Activated T-cell treated with anti-CD3 and anti-CD28 coated beads, Interleukin-2, amount 50 U/mL, for 1 hour (primary cell): ENCODE results near the gene RABL2B.

Experiments
- DNase-seq: peaks from one replicate; pipeline ENCODE4 v3.0.0-alpha.2; 2020

RABL2B gene

DNA sequence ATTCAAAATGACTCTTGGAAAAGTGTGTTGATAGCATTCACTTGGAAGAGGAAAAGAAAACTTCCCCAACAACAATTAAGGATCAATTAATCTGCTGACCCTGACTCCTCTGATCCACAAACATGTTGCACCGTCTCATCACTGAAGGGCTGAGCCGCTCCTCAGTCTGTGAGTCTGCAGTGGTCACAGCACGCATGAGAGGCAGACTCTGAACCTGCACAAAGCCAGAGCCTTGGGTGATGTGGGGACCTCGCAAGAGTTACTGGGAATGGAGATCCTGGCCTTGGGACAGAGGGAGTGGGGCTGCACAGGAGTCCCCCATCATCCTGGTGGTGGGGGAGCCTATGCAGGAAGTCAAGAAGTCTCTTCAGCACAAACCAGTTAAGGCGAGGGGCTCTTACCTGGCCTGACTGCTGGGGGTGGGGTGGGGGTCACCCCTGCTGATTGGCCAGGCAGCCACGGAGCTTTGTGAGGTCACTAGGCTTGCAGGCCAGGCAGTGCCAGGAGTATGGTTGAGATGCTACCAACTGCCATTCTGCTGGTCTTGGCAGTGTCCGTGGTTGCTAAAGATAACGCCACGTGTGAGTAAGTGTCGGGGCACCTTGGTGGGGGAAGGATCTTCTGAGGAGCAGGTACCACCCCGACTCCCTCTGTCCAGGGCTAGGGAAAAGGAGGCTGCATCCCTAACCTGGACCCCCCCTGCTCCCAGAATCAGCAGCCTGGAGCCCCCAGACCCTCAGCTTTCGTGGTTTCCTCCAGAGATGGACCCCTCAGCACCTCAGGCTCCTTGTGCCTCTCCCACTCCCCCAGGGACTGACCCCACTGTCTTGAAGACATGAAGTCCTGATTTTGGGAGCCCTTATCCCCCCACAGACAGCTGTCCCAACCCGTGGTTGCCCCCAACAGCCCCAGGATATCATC, 45.4 kb downstream of the RABL2B start, which contains the start of gene ACR:
TSS of gene ACR (plus strand) at position 477 of the 921 bp plus-strand sequence. CDS start at position 509, 32 bp downstream.
- peak; percentile 8 for DNase-seq

DNA sequence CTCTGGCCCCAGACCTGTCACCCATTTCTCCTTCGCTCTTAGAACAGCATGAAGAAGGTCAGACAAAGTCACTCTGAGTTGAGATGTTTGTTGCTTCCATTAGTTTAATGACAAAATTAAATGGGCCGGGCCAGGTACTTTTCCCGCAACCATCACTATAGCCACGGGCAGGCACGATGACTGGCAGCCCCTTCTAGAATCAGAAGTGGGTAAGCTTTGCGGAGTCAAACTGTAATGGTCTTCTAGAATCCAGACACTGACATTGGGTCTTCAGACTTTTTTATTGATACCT, 47.8 kb downstream of the RABL2B start:
- DNase-seq, result no peak

DNA sequence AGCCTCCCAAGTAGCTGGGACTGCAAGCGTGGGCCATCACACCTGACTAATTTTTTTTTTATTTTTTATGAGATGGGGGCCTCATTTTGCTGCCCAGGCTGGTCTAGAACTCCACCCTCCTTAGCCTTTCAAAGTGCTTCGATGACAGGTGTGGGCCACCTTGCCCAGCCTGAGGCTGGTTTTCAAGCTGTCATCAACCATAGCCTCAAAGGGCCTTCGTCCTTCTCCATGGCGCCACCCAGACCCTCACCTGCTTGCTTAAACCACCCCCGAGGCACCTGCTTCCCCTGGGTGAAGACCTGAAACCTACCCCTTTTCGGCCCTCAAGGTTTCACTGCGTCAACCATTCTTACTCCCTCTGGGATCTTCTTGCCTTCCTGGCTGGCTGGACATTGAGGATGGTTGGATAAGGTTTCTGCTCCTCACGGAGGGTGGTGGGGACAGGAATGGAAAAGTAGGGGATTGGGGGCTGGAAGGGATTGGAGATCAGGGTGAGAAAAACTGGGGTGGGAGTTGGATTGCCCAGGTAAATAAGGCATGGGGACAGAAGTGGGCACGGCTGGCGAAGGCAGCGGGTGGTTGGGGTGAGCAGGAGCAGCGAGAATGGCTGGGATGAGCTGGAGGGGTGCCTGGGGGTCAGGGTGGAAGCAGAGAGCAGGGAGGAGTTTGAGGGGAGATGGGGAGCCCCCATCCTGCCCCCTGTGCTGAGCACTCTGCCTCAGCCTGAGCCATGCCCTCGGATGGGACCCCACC, 48.3 kb downstream of the RABL2B start:
- DNase-seq, result peak; percentile 2

DNA sequence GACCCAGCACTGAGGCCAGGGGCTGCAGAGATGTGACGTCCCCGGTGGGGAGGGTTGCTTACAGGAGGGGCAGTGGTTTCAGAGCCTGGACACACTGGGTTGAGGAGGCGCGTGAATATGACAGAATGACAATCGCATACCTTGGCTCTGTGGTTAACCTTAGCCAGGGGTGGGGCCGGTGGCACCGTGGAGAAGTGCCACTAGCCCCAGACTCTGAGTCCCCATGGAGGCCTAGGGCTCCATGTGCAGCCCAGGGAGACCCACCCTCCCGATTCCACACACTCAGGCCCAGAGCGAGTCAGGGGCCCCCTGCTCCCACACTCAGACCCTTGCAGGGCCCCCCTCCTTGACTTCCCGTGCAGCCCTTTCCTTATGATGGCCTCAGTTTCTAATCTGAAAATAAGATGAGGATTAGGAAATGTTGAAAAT, 49.1 kb downstream of the RABL2B start:
- DNase-seq, result peak; percentile 7

DNA sequence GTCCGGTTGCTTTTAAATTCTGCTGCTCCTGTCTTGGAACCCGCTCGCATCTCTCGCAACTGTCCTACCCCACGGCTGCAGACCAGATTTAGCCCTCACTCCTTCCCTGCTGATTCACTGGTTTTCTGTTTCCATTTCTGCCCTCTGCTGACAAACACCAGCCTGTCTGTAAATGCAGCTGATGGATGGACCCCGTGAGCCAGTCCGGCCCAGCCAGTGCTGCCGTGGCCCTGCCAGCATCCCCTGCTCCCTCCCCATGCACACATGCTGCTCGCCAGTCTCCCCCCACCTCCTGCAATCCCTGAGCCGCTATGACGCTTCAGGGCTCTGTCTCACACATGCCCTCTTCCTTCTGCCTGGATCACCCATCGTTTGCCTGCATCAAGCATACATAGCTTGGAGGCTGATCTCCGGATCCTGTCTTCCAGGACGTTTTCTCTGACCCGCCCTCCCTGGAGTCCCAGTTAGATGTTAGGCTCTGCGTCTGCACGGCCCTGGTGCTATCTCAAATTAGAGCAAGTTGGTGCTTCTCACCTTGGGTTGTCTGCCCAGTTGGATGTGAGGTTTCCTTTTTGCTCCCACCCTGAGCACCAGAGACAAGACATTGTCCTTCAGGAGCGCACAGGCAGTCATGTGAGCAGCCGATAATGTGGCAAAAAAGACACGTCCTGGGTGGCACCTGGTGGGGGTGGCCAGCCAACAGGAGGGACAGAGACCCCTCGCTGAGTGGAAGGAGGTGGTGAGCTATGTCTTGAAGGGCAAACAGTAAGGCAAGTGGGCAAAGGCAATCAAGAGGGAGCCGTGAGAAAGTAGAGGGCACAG, 49.7 kb downstream of the RABL2B start:
- peak; percentile 9 for DNase-seq

DNA sequence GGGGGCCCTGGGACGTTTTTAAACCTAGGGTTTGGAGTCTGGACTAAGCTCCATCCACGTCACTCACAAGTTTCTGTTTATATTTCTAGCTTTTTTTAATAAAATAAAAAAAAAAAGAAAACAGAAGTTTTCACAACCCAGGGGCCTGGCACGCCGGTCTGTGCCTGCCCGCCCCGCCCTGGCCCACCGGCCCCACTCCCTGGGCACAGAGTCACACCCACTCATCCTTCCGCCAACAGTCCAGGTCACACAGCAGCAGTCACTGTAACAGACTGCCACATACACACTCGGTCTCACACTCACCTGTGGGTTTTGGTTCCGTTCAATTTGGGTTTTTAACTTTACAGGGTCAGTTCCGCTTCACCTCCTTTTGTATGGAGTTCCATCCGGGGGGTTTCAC, 50.8 kb downstream of the RABL2B start:
- DNase-seq, result peak; percentile 8

DNA sequence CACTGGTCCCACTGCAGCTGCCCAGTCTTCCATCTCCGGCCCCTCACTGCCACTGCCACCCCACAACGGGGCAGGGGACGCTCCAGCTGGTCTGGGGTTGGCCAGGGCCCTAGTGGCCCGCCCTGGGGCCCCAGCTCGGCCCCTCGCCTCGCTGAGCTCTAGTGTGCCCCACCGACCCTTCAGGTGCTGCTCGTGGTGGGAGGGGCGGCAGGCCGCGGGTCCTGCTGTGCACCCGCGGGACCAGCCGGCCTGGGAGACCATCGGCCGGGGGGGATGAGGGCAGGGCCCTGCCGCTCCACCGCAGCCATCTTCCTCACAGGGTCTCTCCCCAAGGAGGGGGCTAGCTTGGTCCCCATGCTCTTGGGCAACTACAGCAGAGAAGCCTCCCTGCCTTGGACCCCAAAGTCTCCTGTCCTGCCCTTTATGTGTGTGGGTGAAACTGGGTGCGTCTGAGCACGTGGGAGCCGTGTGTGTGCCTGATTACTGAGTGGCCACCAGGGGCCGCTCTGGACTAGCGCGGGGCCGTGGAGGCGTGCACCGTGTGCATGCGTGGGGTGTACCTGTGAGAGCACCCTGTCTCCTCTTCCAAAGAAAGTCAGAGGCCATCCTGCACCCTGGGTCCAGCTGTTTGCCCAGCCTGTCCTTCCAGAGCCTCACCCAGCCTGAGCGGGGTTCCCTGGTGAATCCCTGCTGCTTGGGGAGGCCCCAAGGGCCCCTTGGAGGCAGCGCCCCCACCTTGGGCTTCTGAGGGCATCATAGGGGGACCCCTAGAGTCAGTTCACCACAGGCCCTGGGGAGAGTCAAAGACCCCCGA, 51.4 kb downstream of the RABL2B start:
- peak; percentile 64 for DNase-seq

DNA sequence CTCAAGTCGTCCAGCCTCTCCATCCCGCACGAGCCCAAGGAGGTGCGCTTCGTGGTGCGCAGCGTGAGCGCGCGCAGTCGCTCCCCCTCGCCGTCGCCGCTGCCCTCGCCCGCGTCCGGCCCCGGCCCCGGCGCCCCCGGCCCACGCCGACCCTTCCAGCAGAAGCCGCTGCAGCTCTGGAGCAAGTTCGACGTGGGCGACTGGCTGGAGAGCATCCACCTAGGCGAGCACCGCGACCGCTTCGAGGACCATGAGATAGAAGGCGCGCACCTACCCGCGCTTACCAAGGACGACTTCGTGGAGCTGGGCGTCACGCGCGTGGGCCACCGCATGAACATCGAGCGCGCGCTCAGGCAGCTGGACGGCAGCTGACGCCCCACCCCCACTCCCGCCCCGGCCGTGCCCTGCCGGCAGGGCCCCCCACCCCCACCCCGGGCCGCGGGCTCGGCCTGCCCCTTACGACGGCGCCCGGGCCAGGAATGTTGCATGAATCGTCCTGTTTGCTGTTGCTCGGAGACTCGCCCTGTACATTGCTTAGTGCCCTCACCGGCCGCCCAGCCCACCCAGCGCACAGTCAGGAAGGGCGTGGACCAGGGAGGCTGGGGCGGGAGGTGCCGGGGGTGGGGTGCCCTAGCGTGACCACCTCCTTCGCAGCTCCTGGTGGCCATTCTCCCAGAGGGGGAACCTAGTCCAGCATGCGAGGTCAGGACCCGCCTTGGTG, 52.3 kb downstream of the RABL2B start:
- DNase-seq, result peak; percentile 12

DNA sequence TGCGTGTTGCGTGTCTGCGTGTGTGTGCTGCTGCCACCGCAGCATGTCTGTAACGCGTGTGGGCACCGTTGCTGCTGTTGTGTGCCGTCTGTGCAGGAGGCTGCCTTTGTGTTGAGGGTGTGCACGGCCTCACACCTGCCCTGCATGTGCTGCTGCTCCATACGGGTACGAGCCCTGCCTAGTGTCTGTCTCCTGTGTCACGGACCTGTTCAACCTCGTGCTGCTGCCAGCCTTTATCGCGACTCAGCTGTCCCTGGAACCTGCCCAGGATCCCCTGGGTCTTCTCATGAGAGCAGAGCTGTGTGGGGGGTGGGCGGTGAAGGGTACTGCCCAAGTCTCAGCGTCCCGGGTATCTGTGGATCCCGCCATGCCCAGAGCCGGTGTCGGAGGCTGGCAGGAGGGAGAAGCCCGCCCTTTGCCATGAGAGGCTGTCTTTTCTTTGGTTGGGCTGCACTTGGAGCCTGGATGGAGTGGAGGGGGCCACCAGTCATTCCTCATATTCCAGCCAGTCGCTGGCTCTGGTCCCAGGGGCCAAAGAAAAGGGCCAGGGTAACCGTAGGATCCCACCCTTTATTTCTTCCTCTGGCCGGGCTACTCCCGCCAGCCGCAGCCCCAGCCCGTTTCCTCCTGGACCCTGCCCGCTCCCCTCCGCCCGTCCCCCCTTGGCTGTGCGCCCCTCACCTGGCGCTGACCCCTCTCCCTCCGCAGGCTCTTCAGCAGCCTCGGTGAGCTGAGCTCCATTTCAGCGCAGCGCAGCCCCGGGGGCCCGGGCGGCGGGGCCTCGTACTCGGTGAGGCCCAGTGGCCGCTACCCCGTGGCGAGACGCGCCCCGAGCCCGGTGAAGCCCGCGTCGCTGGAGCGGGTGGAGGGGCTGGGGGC, 53.2 kb downstream of the RABL2B start:
- DNase-seq, result no peak

DNA sequence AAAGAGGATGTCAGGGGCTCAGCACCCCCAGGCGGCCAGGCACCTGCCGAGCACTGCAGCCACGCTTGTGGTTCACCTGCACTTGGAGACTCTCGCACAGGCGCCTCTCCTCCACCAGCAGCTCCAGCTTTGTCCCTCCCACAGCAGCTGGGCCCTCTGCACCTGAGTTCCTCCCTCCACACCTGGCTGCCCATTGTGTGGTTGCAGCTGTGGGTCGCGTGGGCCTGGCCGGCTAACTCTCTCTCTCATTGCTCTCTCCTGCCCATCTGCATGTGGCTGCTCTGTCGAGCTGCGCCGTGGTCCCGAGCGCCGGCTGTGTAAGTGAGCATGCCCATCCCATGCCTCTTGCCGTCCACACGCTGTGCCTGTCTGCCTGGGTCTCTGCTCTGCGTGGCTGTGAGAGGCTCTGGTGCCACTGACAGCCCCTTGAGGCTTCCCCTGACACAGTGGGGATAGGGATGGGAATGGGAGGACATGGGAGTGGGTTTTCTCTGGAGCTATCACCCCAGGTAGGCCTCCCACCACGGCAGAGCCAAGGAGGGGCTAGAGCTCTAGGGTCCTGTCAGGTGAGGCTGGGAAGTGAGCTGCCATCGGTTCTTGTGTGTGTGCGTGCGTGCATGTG, 53.9 kb downstream of the RABL2B start:
- no peak for DNase-seq

DNA sequence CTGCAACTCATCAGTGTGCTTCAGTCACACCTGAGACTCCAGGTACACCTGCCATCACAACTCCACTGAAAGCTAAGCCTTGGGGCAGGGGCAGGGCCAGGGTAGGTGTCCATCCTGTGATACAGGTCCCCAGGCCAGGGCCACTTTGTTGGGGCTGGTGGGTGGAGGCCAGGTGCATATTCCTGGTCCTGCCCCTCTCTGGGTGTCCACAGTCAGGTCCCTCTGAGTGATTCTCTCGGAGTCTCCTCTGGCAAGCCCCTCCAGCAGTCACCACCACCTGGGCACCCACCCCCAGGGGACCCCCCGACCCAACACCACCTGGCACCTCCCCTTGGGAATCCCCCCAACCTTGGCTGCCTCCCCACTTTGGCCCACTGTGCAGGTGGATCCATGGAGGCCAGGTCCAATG, 54.9 kb downstream of the RABL2B start:
- no peak for DNase-seq

DNA sequence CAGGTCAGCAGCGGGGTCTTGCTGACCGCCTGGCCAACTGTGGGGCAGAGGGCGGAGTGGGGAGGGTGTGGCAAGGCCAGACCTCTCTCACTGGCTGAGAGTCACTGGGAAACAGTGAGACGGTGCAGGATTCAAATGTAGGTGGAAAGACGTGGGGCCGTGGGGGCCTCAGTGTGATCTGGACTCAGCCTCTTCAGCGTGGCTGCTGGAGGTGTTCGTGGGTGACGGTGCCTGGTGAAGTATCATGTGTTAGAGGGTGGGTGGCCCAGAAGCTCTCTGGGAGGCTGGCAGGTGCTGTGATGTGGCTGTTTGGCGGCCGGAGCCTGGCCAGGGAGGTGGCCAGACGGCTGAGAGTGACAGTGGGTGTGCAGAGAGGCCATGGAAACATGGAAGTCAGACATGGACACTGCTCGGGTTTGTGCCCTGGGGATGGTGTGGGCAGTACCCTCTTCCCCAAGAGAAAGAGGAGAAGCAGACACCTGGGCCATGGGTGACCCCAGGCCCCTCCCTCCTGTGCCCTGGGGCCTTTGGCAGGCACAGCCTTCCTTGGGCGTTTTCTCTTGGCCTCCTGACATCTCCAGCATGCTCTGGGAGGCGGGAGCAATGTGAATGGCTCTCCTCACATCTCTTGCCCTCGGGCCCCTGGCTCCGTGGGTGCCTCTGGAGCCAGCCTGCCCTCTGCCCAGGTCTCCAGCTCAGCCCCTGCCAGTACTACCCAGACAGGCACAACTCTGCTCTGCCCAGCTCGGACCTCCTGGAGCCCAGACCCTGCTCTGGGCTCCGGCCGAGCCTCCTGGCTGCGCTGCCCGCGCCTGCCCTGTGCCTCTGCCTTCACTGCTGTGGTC, 55.5 kb downstream of the RABL2B start:
- no peak for DNase-seq

DNA sequence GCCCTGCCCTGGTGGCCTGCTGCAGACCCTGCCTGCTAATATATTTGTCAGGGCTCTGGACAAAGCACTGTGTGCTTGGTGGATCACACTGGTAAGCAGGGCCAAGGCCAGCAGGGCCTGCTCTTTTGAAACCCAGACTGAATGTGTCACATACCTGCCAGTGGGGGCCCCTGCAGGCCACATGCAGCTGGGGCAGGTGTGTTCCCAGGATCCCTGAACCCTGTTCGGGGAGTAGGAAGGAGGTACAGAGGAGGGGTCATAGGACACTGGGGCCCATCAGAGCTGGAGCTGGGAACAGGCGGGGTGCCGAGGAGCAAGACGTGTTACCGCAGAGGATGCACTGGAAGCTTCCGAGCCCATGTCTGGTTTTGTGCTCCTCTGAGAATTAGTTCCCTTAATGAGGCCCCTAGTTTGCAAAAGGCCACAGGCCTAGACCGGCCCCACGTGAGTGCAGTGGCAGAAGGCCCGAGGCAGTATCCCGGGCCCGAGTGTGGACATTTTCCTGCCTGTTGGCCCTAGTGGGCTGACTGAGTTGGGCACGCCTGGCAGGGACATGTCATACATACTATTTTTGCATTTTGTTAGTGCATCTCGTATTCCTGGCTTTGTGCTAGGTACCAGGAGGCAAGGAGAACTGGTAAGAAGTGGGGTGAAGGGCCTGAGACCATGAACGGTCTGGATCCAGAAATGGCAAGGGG, 56.6 kb downstream of the RABL2B start:
- no peak for DNase-seq

DNA sequence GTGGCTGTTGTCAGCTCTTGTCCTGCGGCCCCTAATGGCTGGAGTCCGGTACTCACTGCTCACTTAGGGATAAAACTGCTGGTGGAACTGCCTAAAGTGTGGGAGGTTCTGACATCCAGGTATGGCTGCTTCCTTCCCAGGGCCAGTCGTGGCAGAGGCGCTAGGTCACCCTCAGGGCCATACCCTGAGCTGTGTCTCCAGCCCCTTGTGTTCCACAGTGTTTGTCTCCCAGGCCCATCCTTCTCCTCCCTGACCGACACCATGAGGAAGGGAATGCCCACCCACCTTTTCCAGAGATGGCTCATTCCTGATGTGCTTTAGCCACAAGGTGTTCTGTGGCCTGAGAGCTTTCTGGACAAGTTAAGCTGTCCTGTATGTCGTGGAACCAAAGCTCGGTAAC, 57.8 kb downstream of the RABL2B start:
- DNase-seq, result no peak

DNA sequence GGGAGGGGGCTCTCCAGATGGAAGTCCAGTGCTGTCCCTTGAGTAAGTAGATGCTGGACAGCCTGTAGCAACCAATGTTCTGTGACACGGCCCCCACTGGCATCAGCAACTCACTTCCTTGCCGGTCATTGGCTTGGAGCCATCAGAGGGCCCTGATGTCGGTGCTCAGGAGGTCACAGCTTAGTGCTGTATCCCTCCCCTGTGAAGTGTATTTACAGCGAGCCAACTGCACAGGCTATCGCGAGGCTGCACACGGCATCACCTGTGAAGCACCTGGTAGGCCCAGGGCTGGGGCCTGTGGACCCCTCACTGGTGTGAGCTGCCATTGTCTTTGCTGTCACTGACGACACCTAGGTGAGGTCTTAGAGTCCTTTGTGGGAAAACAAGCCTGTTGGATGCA, 58.8 kb downstream of the RABL2B start:
- no peak for DNase-seq

DNA sequence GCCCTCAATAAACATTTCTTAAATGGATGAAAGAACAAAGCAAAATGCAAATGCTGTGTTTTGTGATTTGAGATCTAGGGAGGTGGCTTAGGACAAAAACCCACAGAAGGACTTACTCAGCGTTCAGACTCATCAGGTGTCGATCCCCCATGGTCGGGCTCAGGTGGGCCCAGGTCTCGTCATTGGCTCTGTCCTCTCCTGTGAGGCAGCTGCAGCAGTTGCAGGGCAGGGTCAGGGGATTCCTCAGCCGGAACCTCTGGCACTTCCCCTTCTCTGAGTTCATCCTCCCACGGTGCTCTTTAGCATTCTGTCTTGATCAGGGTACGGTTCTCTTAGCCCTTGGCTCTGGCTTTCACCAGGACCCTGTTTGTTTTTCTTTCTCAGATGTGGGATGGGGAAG, 59.4 kb downstream of the RABL2B start:
- DNase-seq, result no peak

DNA sequence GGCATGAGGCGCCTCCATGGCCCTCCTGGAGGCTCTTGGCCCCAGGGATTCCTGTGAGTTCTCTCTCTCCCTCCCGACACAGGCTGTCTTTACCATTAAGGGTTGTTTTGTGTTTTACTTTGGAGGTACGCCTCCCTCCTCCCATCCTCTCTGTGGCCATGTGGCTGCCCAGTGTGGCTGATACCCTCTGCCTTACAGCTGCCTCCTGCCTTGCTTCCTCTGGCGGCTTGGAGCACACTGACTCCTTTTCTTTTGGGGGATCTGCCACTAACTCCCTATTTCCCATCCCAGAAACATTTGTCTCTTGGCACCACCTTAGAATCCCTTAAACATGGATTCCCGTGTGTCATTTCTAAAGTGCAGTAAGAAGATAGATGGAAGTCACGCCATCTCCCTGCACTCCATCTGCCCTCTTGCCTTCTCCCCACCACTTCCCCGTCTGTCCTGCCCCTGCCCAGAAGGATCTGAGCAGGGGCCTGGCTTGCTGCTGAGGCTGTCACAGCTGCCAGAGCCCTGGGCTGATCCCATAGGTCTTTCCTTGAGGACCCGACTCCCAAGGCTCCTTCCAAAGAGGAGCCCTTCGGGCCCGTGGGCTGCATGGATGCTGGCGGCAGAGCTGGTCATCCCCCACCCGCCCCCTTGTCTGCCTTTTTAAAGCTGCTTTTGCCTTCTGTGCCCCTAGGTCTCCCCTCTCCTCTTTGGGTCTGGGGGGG, 60.6 kb downstream of the RABL2B start:
- DNase-seq, result no peak
